ENCODE results near the gene MACROH2A1.

MACROH2A1 gene

DNA sequence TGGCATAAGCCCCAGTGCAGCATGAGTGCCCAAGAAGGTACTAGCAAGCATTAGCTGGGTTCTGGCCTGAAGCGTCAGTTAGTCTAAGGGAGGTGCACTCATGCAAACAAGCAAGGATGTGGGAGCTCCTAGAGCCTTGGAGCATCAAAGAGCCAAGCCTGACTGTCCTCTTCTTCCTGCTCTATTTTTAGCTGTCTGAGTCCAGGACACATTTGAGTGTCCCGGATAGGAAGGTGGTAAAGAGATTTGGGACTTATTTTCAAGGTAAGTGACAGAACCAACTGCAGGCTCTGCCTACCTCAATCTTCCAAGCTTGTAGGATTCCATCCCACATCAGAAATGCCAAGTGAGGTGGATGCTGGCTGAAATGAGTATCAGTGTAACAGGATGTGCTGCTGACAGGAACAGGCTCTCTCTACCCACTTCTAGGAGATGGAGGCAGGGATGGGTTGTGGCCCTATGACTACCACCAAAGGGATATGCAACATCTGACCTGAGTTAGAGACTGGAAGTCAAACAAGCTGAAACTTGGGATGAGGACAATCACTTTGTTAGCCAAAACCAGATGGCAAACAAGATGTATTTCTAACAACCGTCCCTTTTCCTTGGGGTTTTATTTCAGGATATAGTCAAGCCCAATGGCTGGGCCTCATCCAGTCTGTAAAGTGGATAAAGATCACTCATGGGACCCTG lies 15.1 kb downstream of the MACROH2A1 start:
- H2AFZ ChIP-seq (ENCODE audit: low read length) = no peak overlapping the region
- no peaks in the 10 kb centered on the region for H3K9me3 ChIP-seq (ENCODE audit: low read length)
- H3K4me2 ChIP-seq (ENCODE audit: low read length) = no peak overlapping the region
- peaks cover 32% of the 10 kb centered on the region for H3K79me2 ChIP-seq (ENCODE audit: insufficient read depth, low read length)
- no peaks in the 10 kb centered on the region for H4K20me1 ChIP-seq (ENCODE audit: insufficient read depth, low read length)
- no peaks in the 10 kb centered on the region for H3K27me3 ChIP-seq (ENCODE audit: insufficient read depth, low read length)
- no peak overlapping the region for H3K27ac ChIP-seq (ENCODE audit: low read depth, low read length, poor library complexity, severe bottlenecking)
- no peaks in the 10 kb centered on the region for H3K9me2 ChIP-seq (ENCODE audit: low read depth, low read length)
- H3K9ac ChIP-seq (ENCODE audit: low read length) = no peak overlapping the region
- H3K4me1 ChIP-seq (ENCODE audit: insufficient read depth, low read length, severe bottlenecking) = no peaks in the 10 kb centered on the region
- H3K4me3 ChIP-seq (ENCODE audit: low read depth, low read length, poor library complexity, severe bottlenecking) = no peak overlapping the region
- no peak for TF ChIP-seq CTCF (IDR thresholded peaks at IDR 0.05; ENCODE audit: low read length)
- TF ChIP-seq EZH2 (IDR thresholded peaks at IDR 0.05; ENCODE audit: borderline replicate concordance, low read length) = no peak
- no peaks in the 10 kb centered on the region for H3F3A ChIP-seq (ENCODE audit: insufficient read depth, low read length)
- H3K36me3 ChIP-seq (ENCODE audit: insufficient read depth, low read length) = peaks cover 95% of the 10 kb centered on the region

DNA sequence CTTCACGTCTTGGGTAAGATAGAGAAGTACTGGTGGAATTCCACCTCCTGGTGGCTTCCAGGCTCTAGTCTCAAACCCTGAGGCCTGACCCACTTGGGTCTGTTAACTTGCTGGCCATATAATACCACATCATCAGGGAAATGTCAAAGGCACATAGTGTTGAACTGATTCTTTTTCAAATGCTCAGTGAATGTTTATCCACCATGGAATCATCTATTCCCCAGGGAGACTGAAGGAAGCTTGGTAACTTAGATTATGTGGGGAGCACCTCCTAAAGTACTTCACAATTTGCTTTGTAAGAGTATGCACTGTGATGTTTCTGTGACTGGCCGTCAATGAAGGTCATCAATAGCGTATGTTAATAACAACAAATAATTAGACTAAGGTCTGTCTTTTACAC lies 16.1 kb downstream of the MACROH2A1 start:
- no peaks in the 10 kb centered on the region for H3K9me2 ChIP-seq (ENCODE audit: low read depth, low read length)
- H3K9ac ChIP-seq (ENCODE audit: low read length) = no peak overlapping the region
- H3K4me3 ChIP-seq (ENCODE audit: low read depth, low read length, poor library complexity, severe bottlenecking) = no peak overlapping the region
- no peak overlapping the region for H2AFZ ChIP-seq (ENCODE audit: low read length)
- H3K9me3 ChIP-seq (ENCODE audit: low read length) = no peaks in the 10 kb centered on the region
- H3K4me1 ChIP-seq (ENCODE audit: insufficient read depth, low read length, severe bottlenecking) = no peaks in the 10 kb centered on the region
- no peaks in the 10 kb centered on the region for H3F3A ChIP-seq (ENCODE audit: insufficient read depth, low read length)
- TF ChIP-seq CTCF (IDR thresholded peaks at IDR 0.05; ENCODE audit: low read length) (no peak), EZH2 (IDR thresholded peaks at IDR 0.05; ENCODE audit: borderline replicate concordance, low read length) (no peak)
- H4K20me1 ChIP-seq (ENCODE audit: insufficient read depth, low read length) = no peaks in the 10 kb centered on the region
- peaks cover 95% of the 10 kb centered on the region for H3K36me3 ChIP-seq (ENCODE audit: insufficient read depth, low read length)
- no peak overlapping the region for H3K27ac ChIP-seq (ENCODE audit: low read depth, low read length, poor library complexity, severe bottlenecking)
- no peaks in the 10 kb centered on the region for H3K27me3 ChIP-seq (ENCODE audit: insufficient read depth, low read length)
- H3K79me2 ChIP-seq (ENCODE audit: insufficient read depth, low read length) = peaks cover 23% of the 10 kb centered on the region
- H3K4me2 ChIP-seq (ENCODE audit: low read length) = no peak overlapping the region

- H3K27me3 ChIP-seq (ENCODE audit: insufficient read depth, low read length) = no peaks in the 10 kb centered on the region
Measured at GRCh38 chr5:135382106-135382790, 16.8 kb downstream of the MACROH2A1 start.

More at GRCh38 chr5:135382106-135382790, 16.8 kb downstream of the MACROH2A1 start:
- no peak overlapping the region for H2AFZ ChIP-seq (ENCODE audit: low read length)
- H3F3A ChIP-seq (ENCODE audit: insufficient read depth, low read length) = no peaks in the 10 kb centered on the region
- peaks cover 20% of the 10 kb centered on the region for H3K79me2 ChIP-seq (ENCODE audit: insufficient read depth, low read length)
- no peaks in the 10 kb centered on the region for H3K9me2 ChIP-seq (ENCODE audit: low read depth, low read length)
- H3K4me1 ChIP-seq (ENCODE audit: insufficient read depth, low read length, severe bottlenecking) = no peaks in the 10 kb centered on the region
- no peak for TF ChIP-seq CTCF (IDR thresholded peaks at IDR 0.05; ENCODE audit: low read length)
- no peak overlapping the region for H3K4me3 ChIP-seq (ENCODE audit: low read depth, low read length, poor library complexity, severe bottlenecking)
- no peak overlapping the region for H3K27ac ChIP-seq (ENCODE audit: low read depth, low read length, poor library complexity, severe bottlenecking)
- H3K36me3 ChIP-seq (ENCODE audit: insufficient read depth, low read length) = peaks cover 95% of the 10 kb centered on the region
- no peaks in the 10 kb centered on the region for H3K9me3 ChIP-seq (ENCODE audit: low read length)
- no peaks in the 10 kb centered on the region for H4K20me1 ChIP-seq (ENCODE audit: insufficient read depth, low read length)
- no peak overlapping the region for H3K9ac ChIP-seq (ENCODE audit: low read length)
- no peak overlapping the region for H3K4me2 ChIP-seq (ENCODE audit: low read length)
